B cell (primary cell): ENCODE measurements around the gene TMEM223. TPM values are rescaled to one million over a fixed set of nuclear protein-coding genes. Genes with fewer than 3 reads are reported as not detected.

Experiments used
- ATAC-seq: fragments of 200-7000 bp; cut with Tn5 transposase; one replicate; pipeline ENCODE4 v1.10.0; 2021; ENCODE audit warnings: low read depth, mild to moderate bottlenecking, moderate number of reproducible peaks, moderate library complexity
- CTCF ChIA-PET: fragments of 350-600 bp; sonication (Branson Sonifier 250); formaldehyde crosslinking; loops from one replicate; lab custom pipeline; 2021; ENCODE audit warnings: antibody characterized with exemption, inconsistent platforms; lab: Charles Lee
- POLR2A ChIA-PET: fragments of 350-600 bp; sonication (Branson Sonifier 250); formaldehyde crosslinking; loops from one replicate; lab custom pipeline; 2021; ENCODE audit warnings: antibody characterized with exemption; lab: Charles Lee
- DNase-seq: peaks from one replicate; pipeline ENCODE4 v3.0.0; 2013
- H2AFZ ChIP-seq: 2 replicates; pipeline ENCODE4 v1.6.1; 2012; ENCODE audit warnings: mild to moderate bottlenecking, low read depth, low read length; ENCODE audit not compliant: insufficient read depth, poor library complexity, severe bottlenecking
- H3K27ac ChIP-seq, 2 donors: 1 replicate in 1 of 2; 2 replicates in 1 of 2; pipeline ENCODE4 v1.5.1; 2012 to 2013; ENCODE audit warnings: low read length in 2 of 2, mild to moderate bottlenecking in 2 of 2, moderate library complexity in 1 of 2
- H3K27me3 ChIP-seq, 4 experiments: fragments of 200-600 bp in 1 of 4; sonication (generic) in 1 of 4; replicated peaks in 1 of 4; 1 replicate in 2 of 4; 2 replicates in 2 of 4; pipeline versions ENCODE4 v1.6.1 to v1.7.0; 2013 to 2016; ENCODE audit warnings: low read length in 3 of 4, mild to moderate bottlenecking in 2 of 4, mixed read lengths in 1 of 4, moderate library complexity in 1 of 4; ENCODE audit not compliant: insufficient read depth in 4 of 4, control insufficient read depth in 3 of 4; ENCODE audit errors: control extremely low read depth in 1 of 4
- H3K36me3 ChIP-seq, 2 experiments: replicated peaks in 1 of 2; 1 replicate in 1 of 2; 2 replicates in 1 of 2; pipeline versions ENCODE4 v1.6.1 to v1.7.1; 2013; ENCODE audit warnings: low read length in 1 of 2; ENCODE audit not compliant: insufficient read depth in 2 of 2, control insufficient read depth in 1 of 2; ENCODE audit errors: control extremely low read depth in 1 of 2, extremely low read depth in 1 of 2
- H3K4me1 ChIP-seq, 2 donors: fragments of 200-600 bp in 1 of 2; sonication (generic) in 1 of 2; 1 replicate in 1 of 2; 2 replicates in 1 of 2; pipeline versions ENCODE4 v1.5.1 to v1.6.1; 2013 to 2017; ENCODE audit warnings: low read length in 2 of 2; ENCODE audit not compliant: control insufficient read depth in 2 of 2, insufficient read depth in 2 of 2
- H3K4me2 ChIP-seq: replicated peaks from 2 replicates; pipeline ENCODE3; 2012; ENCODE audit warnings: mild to moderate bottlenecking, low read depth, low read length; ENCODE audit not compliant: poor library complexity, severe bottlenecking
- H3K4me3 ChIP-seq, 5 experiments: fragments of 200-600 bp in 1 of 5; sonication (generic) in 1 of 5; 1 replicate in 3 of 5; 2 replicates in 2 of 5; pipeline versions ENCODE4 v1.5.1 to v1.7.0; 2011 to 2016; ENCODE audit warnings: low read length in 4 of 5, mild to moderate bottlenecking in 4 of 5, low read depth in 2 of 5, control low read depth in 1 of 5, moderate library complexity in 1 of 5; ENCODE audit not compliant: insufficient read depth in 1 of 5; ENCODE audit errors: control extremely low read depth in 1 of 5, extremely low read depth in 1 of 5
- H3K79me2 ChIP-seq: fragments of 200-600 bp; sonication (generic); one replicate; pipeline ENCODE4 v1.6.0; 2016; ENCODE audit warnings: low read length; ENCODE audit not compliant: control insufficient read depth, insufficient read depth
- H3K9ac ChIP-seq: fragments of 200-600 bp; sonication (generic); 2 replicates; pipeline ENCODE4 v1.6.1; 2017; ENCODE audit warnings: mild to moderate bottlenecking, low read length, moderate library complexity
- H3K9me3 ChIP-seq, 3 donors: one replicate each; pipeline versions ENCODE4 v1.6.1 to v1.7.1; 2013; ENCODE audit warnings: low read length in 2 of 3; ENCODE audit not compliant: control insufficient read depth in 2 of 3, insufficient read depth in 1 of 3; ENCODE audit errors: control extremely low read depth in 1 of 3
- H4K20me1 ChIP-seq: 2 replicates; pipeline ENCODE4 v1.6.0; 2012; ENCODE audit warnings: mild to moderate bottlenecking, low read length; ENCODE audit not compliant: insufficient read depth, control insufficient read depth, poor library complexity, severe bottlenecking
- H3K27ac Mint-ChIP-seq: one replicate; pipeline ENCODE4 v1.8.0; 2021; ENCODE audit warnings: mixed read lengths
- H3K27me3 Mint-ChIP-seq: one replicate; pipeline ENCODE4 v1.8.0; 2021; ENCODE audit warnings: mixed read lengths
- H3K4me1 Mint-ChIP-seq: one replicate; pipeline ENCODE4 v1.8.0; 2021; ENCODE audit warnings: mixed read lengths
- H3K4me3 Mint-ChIP-seq: one replicate; pipeline ENCODE4 v1.8.0; 2021; ENCODE audit warnings: mixed read lengths
- H3K9me3 Mint-ChIP-seq: one replicate; pipeline ENCODE4 v1.8.0; 2022; ENCODE audit warnings: mixed read lengths; ENCODE audit not compliant: insufficient read depth
- EZH2 ChIP-seq: IDR thresholded peaks from 2 replicates; pipeline ENCODE4 v1.6.1; 2012; ENCODE audit warnings: borderline replicate concordance, low read depth, mild to moderate bottlenecking, moderate library complexity, low read length; ENCODE audit not compliant: insufficient read depth, poor library complexity, severe bottlenecking
- WGBS: methylation state at CpG from one replicate; pipeline ENCODE4 v1.1.5; 2013; ENCODE audit warnings: missing lambda C conversion rate; ENCODE audit not compliant: insufficient coverage; 5-methylcytosine and 5-hydroxymethylcytosine counted together
- intact Hi-C: fragments of 100-400 bp; cut with micrococcal nuclease; formaldehyde crosslinking; loops from one replicate; pipeline ENCODE4 v1.10.0; 2022
- polyA plus RNA-seq: library from polyadenylated mRNA; depleted of rRNA; stranded (reverse); fragments of >200 nt; gene quantifications from 2 replicates; pipeline ENCODE4 v1.2.3, GENCODE V29; 2012
- total RNA-seq, 2 donors: library from RNA; stranded (reverse); fragments of 120-200 nt in 1 of 2; gene quantifications; 1 replicate in 1 of 2; 2 replicates in 1 of 2; pipeline versions ENCODE4 v1.2.3 to v1.2.4, GENCODE V29; 2013 to 2022
- TF ChIP-seq, protein P1 (sequence below): fragments of 200-600 bp; IDR thresholded peaks from one replicate; pipeline ENCODE4 v1.8.0; 2022; ENCODE audit warnings: antibody characterized with exemption, mild to moderate bottlenecking

Gene TMEM223
- total and polyA plus RNA-seq, 2 donors (not counting 1 experiment from before 2014, with no cell fraction given): 12.0 to 15.6 TPM

GRCh38 chr11:62831520-62832335 lies 39.9 kb upstream of the TMEM223 start, which contains the start of gene STX5:
TSS of gene STX5 (minus strand) at chr11:62832051. CDS start at chr11:62831243, 808 bp downstream.
- peaks cover 84% of the 10 kb centered on the region for H3K79me2 ChIP-seq
- TF ChIP-seq, protein P1, sequence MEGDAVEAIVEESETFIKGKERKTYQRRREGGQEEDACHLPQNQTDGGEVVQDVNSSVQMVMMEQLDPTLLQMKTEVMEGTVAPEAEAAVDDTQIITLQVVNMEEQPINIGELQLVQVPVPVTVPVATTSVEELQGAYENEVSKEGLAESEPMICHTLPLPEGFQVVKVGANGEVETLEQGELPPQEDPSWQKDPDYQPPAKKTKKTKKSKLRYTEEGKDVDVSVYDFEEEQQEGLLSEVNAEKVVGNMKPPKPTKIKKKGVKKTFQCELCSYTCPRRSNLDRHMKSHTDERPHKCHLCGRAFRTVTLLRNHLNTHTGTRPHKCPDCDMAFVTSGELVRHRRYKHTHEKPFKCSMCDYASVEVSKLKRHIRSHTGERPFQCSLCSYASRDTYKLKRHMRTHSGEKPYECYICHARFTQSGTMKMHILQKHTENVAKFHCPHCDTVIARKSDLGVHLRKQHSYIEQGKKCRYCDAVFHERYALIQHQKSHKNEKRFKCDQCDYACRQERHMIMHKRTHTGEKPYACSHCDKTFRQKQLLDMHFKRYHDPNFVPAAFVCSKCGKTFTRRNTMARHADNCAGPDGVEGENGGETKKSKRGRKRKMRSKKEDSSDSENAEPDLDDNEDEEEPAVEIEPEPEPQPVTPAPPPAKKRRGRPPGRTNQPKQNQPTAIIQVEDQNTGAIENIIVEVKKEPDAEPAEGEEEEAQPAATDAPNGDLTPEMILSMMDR: no peak
- TF ChIP-seq EZH2: no peak

More at GRCh38 chr11:62831520-62832335, 39.9 kb upstream of the TMEM223 start, which contains the start of gene STX5:
- H3K27me3 Mint-ChIP-seq: no peaks in the 10 kb centered on the region
- peak within 1 kb of the TSS; percentile 92 for H3K4me3 Mint-ChIP-seq
- Histone ChIP-seq H3K36me3 (peaks cover 4 to 49% of the 10 kb centered on the region in 2 experiments), H3K4me2 (peak within 1 kb of the TSS; percentile 94), H3K9me3 (no peaks in the 10 kb centered on the region), H3K27ac (peak within 1 kb of the TSS; percentile 96 to 99), H3K9ac (peak within 1 kb of the TSS; percentile 99), H3K4me3 (peak within 1 kb of the TSS; percentile 69 to 96 (median 92)), H3K27me3 (no peaks in the 10 kb centered on the region), H3K4me1 (peaks cover 16 to 30% of the 10 kb centered on the region in 2 donors), H2AFZ (peak within 1 kb of the TSS; percentile 75), H4K20me1 (peaks cover 36% of the 10 kb centered on the region)
- H3K4me1 Mint-ChIP-seq: peaks cover 43% of the 10 kb centered on the region
- ChIA-PET CTCF (interaction anchor here (0.6 to 2.8 kb wide), 12 partner anchors 9 to 294 kb away, joined by 3 to 14 read pairs (median 5); partner anchors contain the start of genes TMEM179B, TTC9C and ZBTB3), POLR2A (interaction anchor here (0.6 to 2.8 kb wide), 16 partner anchors 9 to 241 kb away, joined by 3 to 53 read pairs (median 9); partner anchors contain the start of genes C11orf98, CSKMT, HNRNPUL2 and MTA2)
- intact Hi-C loops: loop anchor here (1.0 to 2.0 kb wide), 10 partner anchors 8 to 257 kb away; partner anchors contain the start of genes GANAB, HNRNPUL2, NXF1 and TAF6L
- ATAC-seq: peak; percentile 95
- H3K27ac Mint-ChIP-seq: peak within 1 kb of the TSS; percentile 97
- H3K9me3 Mint-ChIP-seq: no peaks in the 10 kb centered on the region
- DNase-seq: peak; percentile 100
- WGBS: under 1% methylated on average over 61 of the region's 65 CpGs
